Measurements from ENCODE around the gene TTC38. TPM values are rescaled to one million over a fixed set of nuclear protein-coding genes. Genes with fewer than 3 reads are reported as not detected.

Gene TTC38
- total RNA-seq, 4 donors from 2014 or later: 28.4 to 58.6 (median 32.3) TPM

- peak overlapping the region; percentile 63 to 73 (median 68) for H3K27ac ChIP-seq (replicated peaks in 1 of 4)
- TF ChIP-seq POLR2AphosphoS5 (IDR thresholded peaks at IDR 0.05) (no peak), CTCF (IDR thresholded peaks at IDR 0.05) (no peak), EP300 (IDR thresholded peaks at IDR 0.05) (no peak), POLR2A (IDR thresholded peaks at IDR 0.05; ENCODE audit: low read depth) (no peak)
- peaks cover 23 to 32% (median 28%) of the 10 kb centered on the region in 4 donors for H3K4me1 ChIP-seq
- intact Hi-C loops (cut with DNase I): loop anchor here (5.0 kb wide), 1 partner anchor 92 kb away; no protein-coding TSS in a partner anchor
- no peaks in the 10 kb centered on the region for H3K27me3 ChIP-seq
- WGBS: 87% methylated on average over 12 of the region's 20 CpGs
- no peaks in the 10 kb centered on the region for H3K9me3 ChIP-seq
- peaks cover 7 to 57% (median 37%) of the 10 kb centered on the region in 4 donors for H3K36me3 ChIP-seq
- no peak overlapping the region for H3K4me3 ChIP-seq
- DNase-seq (ENCODE audit: extremely low spot score): no peak
These were observed 28.4 kb upstream of the TTC38 start for GRCh38 chr22:46239261-46240048.

- TF ChIP-seq CTCF (IDR thresholded peaks at IDR 0.05) (no peak), POLR2AphosphoS5 (IDR thresholded peaks at IDR 0.05) (no peak), POLR2A (IDR thresholded peaks at IDR 0.05; ENCODE audit: low read depth) (no peak), EP300 (IDR thresholded peaks at IDR 0.05) (no peak)
- no peak for DNase-seq (ENCODE audit: extremely low spot score)
- WGBS: 100% methylated on average over 2 of the region's 2 CpGs
- Histone ChIP-seq H3K4me3 (no peak overlapping the region), H3K9me3 (no peaks in the 10 kb centered on the region), H3K27ac (replicated peaks in 1 of 4) (no peak overlapping the region), H3K27me3 (no peaks in the 10 kb centered on the region), H3K4me1 (peaks cover 23 to 38% (median 31%) of the 10 kb centered on the region in 4 donors), H3K36me3 (peaks cover 12 to 63% (median 42%) of the 10 kb centered on the region in 4 donors)
- intact Hi-C loops (cut with DNase I): no loop called here
These were observed 27.7 kb upstream of the TTC38 start for GRCh38 chr22:46240073-46240472.

- no peak overlapping the region for H3K27ac ChIP-seq (replicated peaks in 1 of 4)
- DNase-seq (ENCODE audit: extremely low spot score): no peak
- H3K4me1 ChIP-seq: peaks cover 27 to 42% (median 36%) of the 10 kb centered on the region in 4 donors
- no peak overlapping the region for H3K4me3 ChIP-seq
- H3K36me3 ChIP-seq: peaks cover 14 to 63% (median 37%) of the 10 kb centered on the region in 4 donors
- no peak for TF ChIP-seq POLR2AphosphoS5 (IDR thresholded peaks at IDR 0.05)
- TF ChIP-seq EP300 (IDR thresholded peaks at IDR 0.05): no peak
- TF ChIP-seq CTCF (IDR thresholded peaks at IDR 0.05): no peak
- TF ChIP-seq POLR2A (IDR thresholded peaks at IDR 0.05; ENCODE audit: low read depth): no peak
- no peaks in the 10 kb centered on the region for H3K27me3 ChIP-seq
- WGBS: 91% methylated on average over 5 of the region's 6 CpGs
- H3K9me3 ChIP-seq: no peaks in the 10 kb centered on the region
- intact Hi-C loops (cut with DNase I): no loop called here
These were observed 27.3 kb upstream of the TTC38 start for GRCh38 chr22:46240506-46240905.

- Histone ChIP-seq H3K27me3 (no peaks in the 10 kb centered on the region), H3K27ac (replicated peaks in 1 of 4) (no peak overlapping the region), H3K9me3 (no peaks in the 10 kb centered on the region), H3K4me3 (no peak overlapping the region), H3K4me1 (peaks cover 31 to 46% (median 40%) of the 10 kb centered on the region in 4 donors), H3K36me3 (peaks cover 14 to 62% (median 35%) of the 10 kb centered on the region in 4 donors)
- WGBS: 88% methylated on average over 7 of the region's 7 CpGs
- intact Hi-C loops (cut with DNase I): no loop called here
- DNase-seq (ENCODE audit: extremely low spot score): no peak
- TF ChIP-seq EP300 (IDR thresholded peaks at IDR 0.05): no peak
- TF ChIP-seq CTCF (IDR thresholded peaks at IDR 0.05): no peak
- no peak for TF ChIP-seq POLR2AphosphoS5 (IDR thresholded peaks at IDR 0.05)
- no peak for TF ChIP-seq POLR2A (IDR thresholded peaks at IDR 0.05; ENCODE audit: low read depth)
These were observed 26.9 kb upstream of the TTC38 start for GRCh38 chr22:46240907-46241306.
